B cell (primary cell): ENCODE measurements around the gene STXBP5L.

Experiments
- EZH2 ChIP-seq: IDR thresholded peaks from 2 replicates; pipeline ENCODE4 v1.6.1; 2012; ENCODE audit warnings: borderline replicate concordance, low read depth, mild to moderate bottlenecking, moderate library complexity, low read length; ENCODE audit not compliant: insufficient read depth, poor library complexity, severe bottlenecking
- TF ChIP-seq, protein P1 (sequence below): fragments of 200-600 bp; IDR thresholded peaks from one replicate; pipeline ENCODE4 v1.8.0; 2022; ENCODE audit warnings: antibody characterized with exemption, mild to moderate bottlenecking

DNA sequence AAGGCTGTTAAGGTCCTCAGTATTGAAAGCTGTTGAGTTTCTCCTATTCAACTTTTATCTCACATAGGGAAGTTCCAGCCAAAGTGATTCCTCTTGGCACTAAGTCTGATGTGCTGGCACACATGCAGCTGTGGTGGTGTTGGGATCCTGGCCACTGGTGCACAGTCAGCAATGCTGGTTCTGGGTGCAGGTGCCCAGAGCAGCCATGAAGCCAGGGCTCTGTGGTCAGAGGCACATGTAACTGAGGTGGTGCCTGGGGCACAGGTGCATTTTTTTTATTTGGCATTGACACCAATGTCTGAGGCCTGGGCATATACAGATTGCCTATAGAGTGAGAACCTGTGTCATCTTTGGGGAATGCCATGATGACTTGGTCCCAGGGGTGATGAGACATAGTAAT, 366.4 kb downstream of the STXBP5L start:
- TF ChIP-seq, protein P1, sequence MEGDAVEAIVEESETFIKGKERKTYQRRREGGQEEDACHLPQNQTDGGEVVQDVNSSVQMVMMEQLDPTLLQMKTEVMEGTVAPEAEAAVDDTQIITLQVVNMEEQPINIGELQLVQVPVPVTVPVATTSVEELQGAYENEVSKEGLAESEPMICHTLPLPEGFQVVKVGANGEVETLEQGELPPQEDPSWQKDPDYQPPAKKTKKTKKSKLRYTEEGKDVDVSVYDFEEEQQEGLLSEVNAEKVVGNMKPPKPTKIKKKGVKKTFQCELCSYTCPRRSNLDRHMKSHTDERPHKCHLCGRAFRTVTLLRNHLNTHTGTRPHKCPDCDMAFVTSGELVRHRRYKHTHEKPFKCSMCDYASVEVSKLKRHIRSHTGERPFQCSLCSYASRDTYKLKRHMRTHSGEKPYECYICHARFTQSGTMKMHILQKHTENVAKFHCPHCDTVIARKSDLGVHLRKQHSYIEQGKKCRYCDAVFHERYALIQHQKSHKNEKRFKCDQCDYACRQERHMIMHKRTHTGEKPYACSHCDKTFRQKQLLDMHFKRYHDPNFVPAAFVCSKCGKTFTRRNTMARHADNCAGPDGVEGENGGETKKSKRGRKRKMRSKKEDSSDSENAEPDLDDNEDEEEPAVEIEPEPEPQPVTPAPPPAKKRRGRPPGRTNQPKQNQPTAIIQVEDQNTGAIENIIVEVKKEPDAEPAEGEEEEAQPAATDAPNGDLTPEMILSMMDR, result no peak
- no peak for TF ChIP-seq EZH2
